Erythroblast (primary cell): ENCODE results near the gene KCNG2.

ENCODE experiments used
- GATA1 ChIP-seq: IDR thresholded peaks from 2 replicates; pipeline ENCODE4 v1.6.1; 2011; ENCODE audit warnings: low read depth, mild to moderate bottlenecking, control low read depth, low read length, moderate library complexity
- POLR2A ChIP-seq: IDR thresholded peaks from 2 replicates; pipeline ENCODE4 v1.6.1; 2011; ENCODE audit warnings: mild to moderate bottlenecking, low read length

DNA sequence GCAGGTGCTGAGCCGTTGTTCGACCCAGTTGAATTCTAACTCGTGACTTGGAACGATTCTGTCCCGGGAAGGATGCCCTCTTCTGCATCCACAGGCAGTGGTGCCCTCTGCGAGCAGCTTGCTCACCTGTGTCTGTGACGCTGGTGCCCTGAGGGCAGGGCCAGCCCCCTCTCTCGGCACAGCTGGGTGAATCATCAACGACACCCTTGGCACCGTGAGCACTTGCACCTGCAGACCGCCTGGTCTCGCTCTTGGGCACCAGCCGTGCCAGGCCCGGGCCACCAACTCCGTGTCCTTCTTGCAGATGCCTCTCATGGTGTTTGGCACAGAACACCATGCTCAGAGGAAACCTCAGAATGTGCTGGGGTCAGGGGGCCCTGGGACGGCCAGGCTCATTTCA is 78.8 kb downstream of the KCNG2 start:
- TF ChIP-seq POLR2A (no peak), GATA1 (no peak)
